Small intestine (tissue), 7 donors: ENCODE results near the gene PTTG1IP. TPM values are rescaled to one million over a fixed set of nuclear protein-coding genes. Genes with fewer than 3 reads are reported as not detected.

Experiments used
- DNase-seq, 2 donors: peaks; one replicate each; pipeline versions ENCODE4 v3.0.0 to v3.0.0-alpha.2; 2013
- FAIRE-seq: peaks from 2 replicates; lab custom pipeline; 2012; peaks lifted over from hg19 to GRCh38; lab: Jason Lieb, UNC
- H3K27ac ChIP-seq, 3 donors: one replicate each; pipeline ENCODE4 v1.5.1; 2013; ENCODE audit warnings: low read length in 2 of 3, mild to moderate bottlenecking in 2 of 3, control low read depth in 1 of 3, inconsistent platforms in 1 of 3, low read depth in 1 of 3, moderate library complexity in 1 of 3
- H3K27me3 ChIP-seq, 3 donors: one replicate each; pipeline ENCODE4 v1.6.1; 2013; ENCODE audit warnings: low read length in 3 of 3, inconsistent platforms in 1 of 3; ENCODE audit not compliant: control insufficient read depth in 3 of 3, insufficient read depth in 3 of 3
- H3K36me3 ChIP-seq, 3 donors: one replicate each; pipeline ENCODE4 v1.6.1; 2013; ENCODE audit warnings: low read length in 3 of 3, inconsistent platforms in 1 of 3, low read depth in 1 of 3, mild to moderate bottlenecking in 1 of 3, moderate library complexity in 1 of 3; ENCODE audit not compliant: control insufficient read depth in 3 of 3, insufficient read depth in 2 of 3
- H3K4me1 ChIP-seq, 3 donors: one replicate each; pipeline ENCODE4 v1.6.1; 2013; ENCODE audit warnings: low read length in 2 of 3, inconsistent platforms in 1 of 3, low read depth in 1 of 3, mild to moderate bottlenecking in 1 of 3, moderate library complexity in 1 of 3; ENCODE audit not compliant: control insufficient read depth in 3 of 3, insufficient read depth in 2 of 3
- H3K4me3 ChIP-seq, 3 donors: one replicate each; pipeline ENCODE4 v1.5.1; 2013; ENCODE audit warnings: low read length in 3 of 3, control low read depth in 1 of 3, inconsistent platforms in 1 of 3, low read depth in 1 of 3, mild to moderate bottlenecking in 1 of 3, moderate library complexity in 1 of 3
- H3K9me3 ChIP-seq, 2 donors: one replicate each; pipeline ENCODE4 v1.6.1; 2013; ENCODE audit warnings: low read depth in 1 of 2, low read length in 1 of 2; ENCODE audit not compliant: control insufficient read depth in 2 of 2, insufficient read depth in 1 of 2
- WGBS, 3 donors: extraction: QIAGEN DNeasy Blood & Tissue Kit; methylation state at CpG; one replicate each; pipeline ENCODE4 v1.1.7; 2013; 5-methylcytosine and 5-hydroxymethylcytosine counted together
- polyA plus RNA-seq, 4 donors: library from polyadenylated mRNA; stranded (reverse) in 3 of 4; unstranded in 1 of 4; fragments of 200-250 nt in 3 of 4; fragments of 120-200 nt in 1 of 4; gene quantifications; one replicate each; pipeline versions ENCODE4 v1.2.1 to v1.2.3, GENCODE V29; 2013
- donor health status: healthy with polysubstance abuse.
- donor health status: control.
- donor health status: control.
- donor health status: Bipolar disorder and iron deficiency.
- donor health status: healthy.

The PTTG1IP gene
- polyA plus RNA-seq, 4 donors, result 116 to 330 (median 128) TPM

DNA sequence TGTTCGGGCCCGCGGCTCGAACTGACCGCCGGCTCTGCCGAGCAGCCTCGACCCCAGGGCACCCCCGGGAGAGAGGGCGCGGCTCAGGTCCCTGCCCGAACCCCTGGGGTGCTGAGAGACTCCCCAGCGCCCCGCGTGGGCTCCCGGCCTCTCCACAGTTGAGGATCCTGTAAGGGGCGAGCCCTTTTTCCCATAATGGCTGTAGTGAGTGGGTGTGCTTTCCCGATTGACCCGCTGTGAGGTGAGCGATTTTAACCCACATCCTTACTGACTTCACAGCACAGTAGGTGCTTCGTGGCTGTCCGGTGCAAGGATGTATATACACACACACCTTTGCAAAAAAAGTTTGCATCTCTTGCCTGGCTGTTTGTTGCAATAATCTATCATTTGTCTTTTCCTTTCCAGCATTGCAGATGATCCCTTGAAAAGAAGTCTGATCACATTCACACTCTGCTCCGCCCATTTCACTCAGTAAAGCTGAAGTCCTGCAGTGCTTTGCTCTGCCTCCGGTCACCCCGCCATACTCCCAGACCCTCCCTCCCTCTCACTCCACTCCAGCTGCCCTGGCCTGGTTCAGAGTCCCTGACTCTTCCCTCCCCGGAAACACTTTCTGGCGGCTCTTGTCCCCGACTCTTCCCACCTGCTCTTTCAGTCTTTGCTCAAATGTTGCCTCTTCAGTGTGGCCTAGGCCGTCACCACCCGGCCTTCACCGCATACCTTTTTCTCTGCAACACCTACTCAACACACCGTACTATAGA lies 70.9 kb downstream of the PTTG1IP start:
- Histone ChIP-seq H3K27me3 (no peaks in the 10 kb centered on the region), H3K4me1 (peaks cover 0 to 12% (median 7%) of the 10 kb centered on the region in 3 donors), H3K36me3 (peaks cover 2 to 29% (median 6%) of the 10 kb centered on the region in 3 donors), H3K4me3 (peak overlapping the region; percentile 79 to 90 (median 80)), H3K9me3 (no peaks in the 10 kb centered on the region), H3K27ac (peak overlapping the region in 2 of 3 donors; percentile 50 to 51)
- DNase-seq (peak; percentile 21 to 36), FAIRE-seq (no peak)
- 11 to 15% (median 15%) methylated on average over 27 to 32 of the region's 32 CpGs for WGBS, 3 donors

DNA sequence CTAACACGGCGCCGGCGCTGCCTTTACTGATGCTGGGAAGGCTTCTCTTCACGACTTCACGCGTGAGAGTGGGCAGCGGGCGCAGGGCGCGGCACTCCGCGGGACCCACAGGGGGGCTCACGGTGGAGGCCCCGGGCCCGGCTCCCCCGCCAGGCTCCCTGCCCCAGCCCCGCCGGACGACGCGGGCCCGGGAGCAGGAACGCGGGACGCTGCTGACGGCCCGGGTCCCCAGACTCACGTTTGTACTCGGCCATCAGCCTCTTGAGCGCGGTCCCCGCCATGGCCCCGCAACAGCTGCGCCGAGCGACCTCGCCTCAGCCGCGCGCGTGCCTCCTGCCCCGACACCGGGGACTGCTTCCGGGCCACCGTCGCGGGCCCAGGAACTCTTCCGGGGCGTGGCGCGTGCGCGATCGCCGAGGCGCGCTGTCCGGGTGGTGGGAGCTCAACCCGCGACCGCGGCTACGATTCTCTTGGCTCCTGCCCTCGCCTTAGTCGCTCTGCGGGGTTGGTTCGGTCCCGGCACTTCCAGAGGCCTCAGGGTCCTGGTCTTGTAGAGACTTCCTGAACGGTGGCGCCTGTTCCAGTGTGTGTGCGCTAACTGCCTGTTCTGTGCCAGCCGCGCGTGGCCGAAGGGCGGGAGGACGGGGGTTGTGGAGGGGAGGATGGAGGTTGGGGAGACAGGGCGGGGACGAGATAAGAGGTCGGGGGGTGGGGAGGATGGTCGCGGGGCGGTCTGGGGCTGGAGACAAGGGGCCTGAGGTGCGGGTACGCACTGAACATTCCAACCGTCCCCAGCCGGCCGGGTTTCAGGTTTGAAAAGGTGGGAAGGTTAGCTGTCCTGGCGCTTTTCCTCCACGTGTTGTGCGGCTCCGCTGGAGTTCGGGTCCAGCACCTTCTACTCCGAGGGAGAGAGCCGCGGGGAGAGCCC lies 71.8 kb downstream of the PTTG1IP start, which contains the start of gene UBE2G2:
TSS of gene UBE2G2 (minus strand) at position 353 of the 928 bp plus-strand sequence. CDS start at position 281, 72 bp downstream.
- 0 to 1% (median 0%) methylated on average over 67 to 97 of the region's 97 CpGs for WGBS, 3 donors
- no peaks in the 10 kb centered on the region for H3K27me3 ChIP-seq
- H3K4me3 ChIP-seq, result peak within 1 kb of the TSS; percentile 79 to 90 (median 80)
- DNase-seq (peak; percentile 80 to 92), FAIRE-seq (no peak)
- no peaks in the 10 kb centered on the region for H3K9me3 ChIP-seq
- H3K27ac ChIP-seq, result peak within 1 kb of the TSS; percentile 42 to 62 (median 50)
- peaks cover 2 to 21% (median 6%) of the 10 kb centered on the region in 3 donors for H3K36me3 ChIP-seq
- H3K4me1 ChIP-seq, result peaks cover 0 to 12% (median 7%) of the 10 kb centered on the region in 3 donors

GRCh38 chr21:44800971-44801467 lies 72.5 kb downstream of the PTTG1IP start:
- H3K4me3 ChIP-seq, result peak overlapping the region; percentile 79 to 90 (median 80)
- no peak for FAIRE-seq

DNA sequence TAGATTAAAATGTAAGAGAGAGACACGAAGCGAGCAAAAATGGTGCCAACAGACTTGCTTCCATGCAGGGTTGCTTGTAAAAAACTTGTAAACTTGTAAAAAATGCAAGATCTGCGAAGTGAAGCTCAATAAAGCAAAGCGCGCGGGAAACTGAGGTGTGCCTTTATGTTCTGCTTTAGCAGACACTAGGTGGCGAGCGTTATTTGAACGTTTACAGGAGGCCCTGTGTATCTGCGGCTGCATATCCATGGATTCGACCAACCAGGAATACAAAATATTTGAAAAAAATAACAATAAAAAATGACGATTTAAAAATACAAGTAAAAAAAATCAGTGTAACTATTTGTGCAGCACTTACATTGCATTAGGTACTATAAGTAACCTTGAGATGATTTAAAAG lies 73.4 kb downstream of the PTTG1IP start:
- Histone ChIP-seq H3K9me3 (no peaks in the 10 kb centered on the region), H3K4me3 (peak overlapping the region in 2 of 3 donors; percentile 34 to 79), H3K27ac (no peak overlapping the region), H3K27me3 (no peaks in the 10 kb centered on the region), H3K4me1 (peaks cover 0 to 12% (median 7%) of the 10 kb centered on the region in 3 donors), H3K36me3 (peaks cover 0 to 18% (median 2%) of the 10 kb centered on the region in 3 donors)
- 43 to 57% (median 45%) methylated on average over 12 of the region's 12 CpGs for WGBS, 3 donors
- DNase-seq, result peak; percentile 40 to 51
- no peak for FAIRE-seq

More at GRCh38 chr21:44800971-44801467, 72.5 kb downstream of the PTTG1IP start:
- Histone ChIP-seq H3K27me3 (no peaks in the 10 kb centered on the region), H3K27ac (peak overlapping the region; percentile 42 to 62 (median 50)), H3K36me3 (peaks cover under 1 to 18% (median 2%) of the 10 kb centered on the region in 3 donors), H3K4me1 (peaks cover 0 to 12% (median 7%) of the 10 kb centered on the region in 3 donors), H3K9me3 (no peaks in the 10 kb centered on the region)
- 1 to 5% (median 2%) methylated on average over 17 of the region's 17 CpGs for WGBS, 3 donors
- DNase-seq, result peak; percentile 53 to 57

GRCh38 chr21:44799646-44800045 lies 73.8 kb downstream of the PTTG1IP start:
- no peak for FAIRE-seq
- DNase-seq, result no peak
- Histone ChIP-seq H3K4me1 (peaks cover 0 to 12% (median 7%) of the 10 kb centered on the region in 3 donors), H3K36me3 (peaks cover 0 to 16% (median under 1%) of the 10 kb centered on the region in 3 donors), H3K9me3 (no peaks in the 10 kb centered on the region), H3K27ac (no peak overlapping the region), H3K4me3 (no peak overlapping the region), H3K27me3 (no peaks in the 10 kb centered on the region)
- 49 to 65% (median 58%) methylated on average over 1 of the region's 1 CpG for WGBS, 3 donors

Other genes with a start within 250 kb of the PTTG1IP start
- gene KRTAP10-9, start 246.6 kb downstream of the PTTG1IP start, polyA plus RNA-seq, result not detected
- not detected for gene KRTAP10-10, start 236.3 kb downstream of the PTTG1IP start, polyA plus RNA-seq
- not detected for gene KRTAP10-11, start 227.3 kb downstream of the PTTG1IP start, polyA plus RNA-seq
- gene KRTAP12-4, start 219.0 kb downstream of the PTTG1IP start, polyA plus RNA-seq, result not detected
- gene KRTAP12-3, start 215.8 kb downstream of the PTTG1IP start, polyA plus RNA-seq, result not detected
- gene KRTAP12-2, start 206.8 kb downstream of the PTTG1IP start, polyA plus RNA-seq, result not detected
- gene KRTAP12-1, start 191.5 kb downstream of the PTTG1IP start, polyA plus RNA-seq, result under 1 TPM in 1 of 4 donors, not detected in 3; 0.09 TPM
- gene KRTAP10-12, start 176.5 kb downstream of the PTTG1IP start, polyA plus RNA-seq, result not detected
- under 1 TPM in 3 of 4 donors, not detected in 1; 0.09 to 0.53 (median 0.27) TPM for gene TSPEAR, start 162.1 kb downstream of the PTTG1IP start, polyA plus RNA-seq
- gene UBE2G2, start 71.9 kb downstream of the PTTG1IP start, polyA plus RNA-seq, result 10 to 100 TPM; 30.0 to 75.4 (median 38.7) TPM
- gene SUMO3, start 55.6 kb downstream of the PTTG1IP start, polyA plus RNA-seq, result 100 to 1,000 TPM in 1 of 4 donors, 10 to 100 TPM in 3; 70.8 to 105 (median 77.3) TPM
- 10 to 100 TPM in 3 of 4 donors, 1 to 10 TPM in 1; 4.5 to 17.1 (median 15.9) TPM for gene ITGB2, start 47.2 kb upstream of the PTTG1IP start, polyA plus RNA-seq
- gene SLX9, start 66.3 kb upstream of the PTTG1IP start, polyA plus RNA-seq, result 10 to 100 TPM; 10.7 to 31.5 (median 24.7) TPM
- 1 to 10 TPM; 1.1 to 8.3 (median 3.8) TPM for gene ADARB1, start 200.9 kb upstream of the PTTG1IP start, polyA plus RNA-seq